H1 (cell line): Measurements from ENCODE around the gene CNST. TPM values are rescaled to one million over a fixed set of nuclear protein-coding genes. Genes with fewer than 3 reads are reported as not detected.

ENCODE experiments used
- CTCF ChIA-PET: fragments of 300-600 bp; sonication (Branson Sonifier 250); formaldehyde crosslinking; loops from one replicate; lab custom pipeline; 2021; ENCODE audit not compliant: partially characterized antibody; lab: Charles Lee
- POLR2A ChIA-PET: fragments of 300-600 bp; sonication (Branson Sonifier 250); formaldehyde crosslinking; loops from one replicate; lab custom pipeline; 2021; ENCODE audit warnings: inconsistent platforms; ENCODE audit not compliant: partially characterized antibody; lab: Charles Lee
- DNase-seq, 2 experiments: peaks; one replicate each; pipeline versions ENCODE4 v3.0.0 to v3.0.0-alpha.2; 2010 to 2022; ENCODE audit warnings: low spot score in 2 of 2, low read depth in 1 of 2, mixed read lengths in 1 of 2
- FAIRE-seq: peaks from 2 replicates; lab custom pipeline; 2011; peaks lifted over from hg19 to GRCh38; lab: Jason Lieb, UNC
- H2AFZ ChIP-seq: 2 replicates; pipeline ENCODE4 v1.8.1; 2012; ENCODE audit warnings: low read length, inconsistent platforms
- H2AK5ac ChIP-seq: 2 replicates; pipeline ENCODE4 v1.6.1; 2013; ENCODE audit warnings: low read depth, low read length
- H2BK120ac ChIP-seq: replicated peaks from 2 replicates; pipeline ENCODE3; 2013; ENCODE audit warnings: low read depth, low read length, inconsistent platforms
- H2BK12ac ChIP-seq: 2 replicates; pipeline ENCODE4 v1.6.1; 2013; ENCODE audit warnings: low read depth, low read length
- H2BK15ac ChIP-seq: 2 replicates; pipeline ENCODE4 v1.6.1; 2013; ENCODE audit warnings: low read length
- H2BK20ac ChIP-seq: 2 replicates; pipeline ENCODE4 v1.6.1; 2013; ENCODE audit warnings: low read length
- H2BK5ac ChIP-seq: 2 replicates; pipeline ENCODE4 v1.6.1; 2013; ENCODE audit warnings: low read depth, low read length
- H3K14ac ChIP-seq: 2 replicates; pipeline ENCODE4 v1.6.1; 2013; ENCODE audit warnings: inconsistent platforms; ENCODE audit not compliant: insufficient read length
- H3K18ac ChIP-seq: 2 replicates; pipeline ENCODE4 v1.6.1; 2013; ENCODE audit warnings: low read length; ENCODE audit errors: extremely low read depth
- H3K23ac ChIP-seq: 2 replicates; pipeline ENCODE4 v1.6.1; 2013; ENCODE audit warnings: inconsistent platforms; ENCODE audit not compliant: insufficient read length
- H3K23me2 ChIP-seq: 2 replicates; pipeline ENCODE4 v1.6.1; 2013; ENCODE audit warnings: low read depth, low read length
- H3K27ac ChIP-seq: 2 replicates; pipeline ENCODE4 v1.6.1; 2011; ENCODE audit warnings: low read depth, low read length, inconsistent platforms
- H3K27me3 ChIP-seq, 4 experiments: replicated peaks in 1 of 4; 1 replicate in 1 of 4; 2 replicates in 3 of 4; pipeline versions ENCODE4 v1.6.1 to v1.8.1; 2011 to 2013; ENCODE audit warnings: low read length in 3 of 4, mild to moderate bottlenecking in 3 of 4, inconsistent platforms in 2 of 4, mixed read lengths in 2 of 4, moderate library complexity in 1 of 4; ENCODE audit not compliant: control insufficient read depth in 3 of 4, insufficient read depth in 3 of 4; ENCODE audit errors: extremely low read depth in 1 of 4
- H3K36me3 ChIP-seq, 4 experiments: 2 replicates each; pipeline versions ENCODE4 v1.6.1 to v1.8.1; 2011 to 2013; ENCODE audit warnings: mild to moderate bottlenecking in 4 of 4, low read length in 3 of 4, moderate library complexity in 2 of 4, control low read depth in 1 of 4, inconsistent platforms in 1 of 4; ENCODE audit not compliant: insufficient read depth in 4 of 4, control insufficient read depth in 2 of 4
- H3K4ac ChIP-seq: replicated peaks from 2 replicates; pipeline ENCODE3; 2013; ENCODE audit warnings: low read length, low read depth, mixed read lengths, inconsistent platforms; ENCODE audit not compliant: insufficient read length
- H3K4me1 ChIP-seq, 4 experiments: replicated peaks in 1 of 4; 1 replicate in 1 of 4; 2 replicates in 3 of 4; pipeline versions ENCODE4 v1.6.1 to v1.8.1; 2011 to 2013; ENCODE audit warnings: low read length in 3 of 4, inconsistent platforms in 2 of 4, mixed read lengths in 1 of 4; ENCODE audit not compliant: insufficient read depth in 4 of 4, control insufficient read depth in 3 of 4
- H3K4me2 ChIP-seq, 2 experiments: 2 replicates each; pipeline versions ENCODE4 v1.6.1 to v1.8.1; 2011 to 2013; ENCODE audit warnings: low read depth in 2 of 2, low read length in 2 of 2, control low read depth in 1 of 2, inconsistent platforms in 1 of 2, mild to moderate bottlenecking in 1 of 2; ENCODE audit not compliant: insufficient read depth in 1 of 2
- H3K4me3 ChIP-seq, 4 experiments: fragments of 200-600, 300-600 bp in 1 of 4; sonication (generic), shearing (Covaris generic), sonication (Bioruptor Twin) in 1 of 4; 2 replicates each; pipeline versions ENCODE4 v1.5.1 to v1.8.1; 2011 to 2016; ENCODE audit warnings: low read length in 4 of 4, low read depth in 3 of 4, control low read depth in 2 of 4, inconsistent platforms in 2 of 4, mild to moderate bottlenecking in 2 of 4, mixed read lengths in 1 of 4, moderate library complexity in 1 of 4; ENCODE audit not compliant: insufficient read depth in 2 of 4; ENCODE audit errors: extremely low read depth in 1 of 4
- H3K56ac ChIP-seq: replicated peaks from 2 replicates; pipeline ENCODE3; 2013; ENCODE audit warnings: low read depth, mild to moderate bottlenecking, mixed read lengths, low read length, inconsistent platforms; ENCODE audit not compliant: insufficient read length
- H3K79me1 ChIP-seq: 2 replicates; pipeline ENCODE4 v1.6.1; 2013; ENCODE audit warnings: low read depth, low read length, control low read depth
- H3K79me2 ChIP-seq, 2 experiments: 2 replicates each; pipeline versions ENCODE4 v1.6.1 to v1.8.1; 2012 to 2013; ENCODE audit warnings: low read length in 2 of 2, mild to moderate bottlenecking in 2 of 2, inconsistent platforms in 1 of 2; ENCODE audit not compliant: insufficient read depth in 2 of 2, control insufficient read depth in 1 of 2
- H3K9ac ChIP-seq, 4 experiments: replicated peaks in 1 of 4; 1 replicate in 1 of 4; 2 replicates in 3 of 4; pipeline versions ENCODE4 v1.6.1 to v1.8.1; 2011 to 2013; ENCODE audit warnings: low read depth in 3 of 4, low read length in 3 of 4, control low read depth in 2 of 4, mild to moderate bottlenecking in 2 of 4, moderate library complexity in 2 of 4, inconsistent platforms in 1 of 4; ENCODE audit errors: extremely low read depth in 1 of 4
- H3K9me3 ChIP-seq, 2 experiments: 2 replicates each; pipeline versions ENCODE4 v1.6.1 to v1.8.1; 2012 to 2013; ENCODE audit warnings: mild to moderate bottlenecking in 2 of 2, moderate library complexity in 2 of 2, control low read depth in 1 of 2, inconsistent platforms in 1 of 2, low read depth in 1 of 2, low read length in 1 of 2, mixed read lengths in 1 of 2; ENCODE audit not compliant: insufficient read depth in 2 of 2
- H4K20me1 ChIP-seq, 2 experiments: replicated peaks in 1 of 2; 2 replicates each; pipeline versions ENCODE3 to v1.8.1; 2011 to 2013; ENCODE audit warnings: inconsistent platforms in 2 of 2, low read length in 2 of 2, mild to moderate bottlenecking in 1 of 2; ENCODE audit not compliant: insufficient read depth in 2 of 2, control insufficient read depth in 1 of 2
- H4K5ac ChIP-seq: 2 replicates; pipeline ENCODE4 v1.6.1; 2013; ENCODE audit warnings: low read length, low read depth, mixed read lengths, inconsistent platforms; ENCODE audit not compliant: insufficient read length
- H4K8ac ChIP-seq: 2 replicates; pipeline ENCODE4 v1.8.0; 2013; ENCODE audit warnings: mild to moderate bottlenecking, moderate library complexity, low read length, inconsistent platforms; ENCODE audit not compliant: insufficient read depth; ENCODE audit errors: extremely low read depth
- H4K91ac ChIP-seq: replicated peaks from 2 replicates; pipeline ENCODE3; 2013; ENCODE audit warnings: low read length, mixed read lengths, inconsistent platforms; ENCODE audit not compliant: insufficient read length
- CREB1 ChIP-seq: IDR thresholded peaks from 2 replicates; pipeline ENCODE4 v1.6.1; 2012; ENCODE audit warnings: inconsistent platforms
- RAD21 ChIP-seq, 2 experiments: IDR thresholded peaks in 1 of 2; conservative IDR thresholded peaks in 1 of 2; 2 replicates each; pipeline ENCODE4 v1.6.1; 2011; ENCODE audit warnings: low read depth in 2 of 2, low read length in 2 of 2, improper control_type of control experiment in 1 of 2, inconsistent platforms in 1 of 2, mild to moderate bottlenecking in 1 of 2, moderate library complexity in 1 of 2
- SIN3A ChIP-seq, 2 experiments: IDR thresholded peaks in 1 of 2; conservative IDR thresholded peaks in 1 of 2; 2 replicates each; pipeline ENCODE4 v1.6.1; 2011 to 2012; ENCODE audit warnings: low read length in 2 of 2, improper control_type of control experiment in 1 of 2, low read depth in 1 of 2, mild to moderate bottlenecking in 1 of 2
- WGBS, 2 experiments: shearing (Covaris generic) in 1 of 2; methylation state at CpG; one replicate each; pipeline versions ENCODE4 v1.1.6 to v1.1.7; 2013 to 2015; ENCODE audit warnings: low lambda C conversion rate in 2 of 2, mixed read lengths in 2 of 2, inconsistent platforms in 1 of 2, low coverage in 1 of 2, missing lambda C conversion rate in 1 of 2; ENCODE audit not compliant: insufficient replicate concordance in 2 of 2, insufficient coverage in 1 of 2, insufficient read length in 1 of 2; ENCODE audit errors: extremely low coverage in 1 of 2, missing lambda C conversion rate in 1 of 2; 5-methylcytosine and 5-hydroxymethylcytosine counted together
- polyA plus RNA-seq, 7 experiments: library from polyadenylated mRNA; depleted of rRNA in 3 of 7; stranded (reverse) in 5 of 7; unstranded in 2 of 7; fragments of >200 nt in 5 of 7; fragments of 200-250 nt in 2 of 7; gene quantifications; 1 replicate in 5 of 7; 2 replicates in 1 of 7; 4 replicates in 1 of 7; pipeline versions ENCODE4 v1.2.1 to v1.2.3, GENCODE V29; 2011 to 2013; ENCODE audit warnings: missing spikeins in 2 of 7, mixed read lengths in 2 of 7
- total RNA-seq: library from RNA; stranded (reverse); fragmentation: NEBNext Ultra II Directional; extraction: Animal tissue kit (Norgen Biotek cat#: 25700); gene quantifications from 2 replicates; pipeline ENCODE4 v1.2.1, GENCODE V29; 2021
- TF ChIP-seq, protein P1 (sequence below), 3 experiments: IDR thresholded peaks; 1 replicate in 2 of 3; 2 replicates in 1 of 3; pipeline versions ENCODE4 v1.5.1 to v1.6.1; 2011; ENCODE audit warnings: low read length in 3 of 3, mild to moderate bottlenecking in 3 of 3, inconsistent platforms in 2 of 3, low read depth in 1 of 3, moderate library complexity in 1 of 3; ENCODE audit not compliant: insufficient read depth in 1 of 3; ENCODE audit errors: control extremely low read depth in 1 of 3

CNST gene
- total and polyA plus RNA-seq, 2 of the 8 experiments (the other 6 are each of a cell fraction or from before 2014, with no cell fraction given) = 5.3 to 21.3 TPM

DNA sequence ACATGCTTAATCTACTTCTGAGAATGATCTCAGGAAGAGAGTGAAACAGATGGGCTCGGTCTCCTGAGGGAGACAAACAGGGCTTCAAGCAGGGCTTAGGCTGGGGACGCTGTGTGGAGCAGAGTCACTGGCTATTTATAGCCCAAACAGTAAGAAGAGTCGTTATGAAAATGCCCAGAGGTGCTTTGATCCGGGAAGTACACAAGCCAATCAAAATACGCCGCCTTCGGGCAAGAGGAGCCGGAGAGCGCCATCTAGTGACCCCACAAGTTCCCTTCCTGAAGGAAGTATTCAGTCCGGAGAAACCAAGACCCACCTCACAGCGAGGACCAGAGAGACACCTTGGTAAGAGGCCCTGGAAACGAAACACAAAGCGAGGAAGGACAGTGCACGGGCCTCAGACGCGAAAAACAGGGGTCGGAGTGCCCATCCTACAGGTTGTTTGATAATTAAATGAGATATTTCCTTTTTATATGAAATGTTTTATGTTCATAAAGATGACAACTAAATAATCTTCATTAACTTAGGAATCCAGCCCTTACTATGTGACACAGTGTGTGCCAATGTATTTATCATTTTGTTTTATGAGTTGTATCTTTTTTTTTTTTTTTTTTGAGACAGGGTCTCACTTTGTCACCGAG is 133.0 kb downstream of the CNST start:
- peak overlapping the region; percentile 51 for H4K8ac ChIP-seq
- POLR2A ChIA-PET = no interaction called here
- no peak overlapping the region for H3K14ac ChIP-seq
- H2BK120ac ChIP-seq = no peak overlapping the region
- H2AFZ ChIP-seq = peak overlapping the region; percentile 79; the same call in 1 of the 2 replicates
- WGBS, 2 experiments = 15% methylated on average over 17 of the region's 18 CpGs; no CpG with 5 or more reads in 1 of the 2 experiments
- H2BK15ac ChIP-seq = no peak overlapping the region
- H3K4me3 ChIP-seq = peak overlapping the region in 2 of 4 experiments; percentile 19 to 33; a peak in 1 of 8 replicates
- no peak overlapping the region for H3K56ac ChIP-seq
- H3K79me2 ChIP-seq = no peaks in the 10 kb centered on the region
- FAIRE-seq (peak; percentile 42), DNase-seq (peak in 1 of 2 experiments; percentile 81)
- H4K20me1 ChIP-seq = no peaks in the 10 kb centered on the region
- no peak overlapping the region for H4K5ac ChIP-seq
- H3K23ac ChIP-seq = no peak overlapping the region
- H3K9me3 ChIP-seq = peaks cover 0 to 2% of the 10 kb centered on the region in 2 experiments; a peak in 1 of 4 replicates
- H3K27ac ChIP-seq = no peak overlapping the region
- H3K4ac ChIP-seq = no peak overlapping the region
- no peaks in the 10 kb centered on the region for H3K36me3 ChIP-seq
- H2BK5ac ChIP-seq = no peak overlapping the region
- H3K4me2 ChIP-seq = peak overlapping the region in 1 of 2 experiments; percentile 37; a peak in 1 of 4 replicates
- no peaks in the 10 kb centered on the region for H3K4me1 ChIP-seq
- H3K27me3 ChIP-seq = no peaks in the 10 kb centered on the region
- no peak overlapping the region for H4K91ac ChIP-seq
- CTCF ChIA-PET = interaction anchor here (1.3 to 1.6 kb wide), 2 partner anchors 11 to 50 kb away, joined by 4 to 5 read pairs; no protein-coding TSS in a partner anchor
- no peak overlapping the region for H2AK5ac ChIP-seq
- no peaks in the 10 kb centered on the region for H3K23me2 ChIP-seq
- H2BK12ac ChIP-seq = no peak overlapping the region
- H3K79me1 ChIP-seq = no peaks in the 10 kb centered on the region
- H3K18ac ChIP-seq = no peak overlapping the region
- TF ChIP-seq, protein P1, sequence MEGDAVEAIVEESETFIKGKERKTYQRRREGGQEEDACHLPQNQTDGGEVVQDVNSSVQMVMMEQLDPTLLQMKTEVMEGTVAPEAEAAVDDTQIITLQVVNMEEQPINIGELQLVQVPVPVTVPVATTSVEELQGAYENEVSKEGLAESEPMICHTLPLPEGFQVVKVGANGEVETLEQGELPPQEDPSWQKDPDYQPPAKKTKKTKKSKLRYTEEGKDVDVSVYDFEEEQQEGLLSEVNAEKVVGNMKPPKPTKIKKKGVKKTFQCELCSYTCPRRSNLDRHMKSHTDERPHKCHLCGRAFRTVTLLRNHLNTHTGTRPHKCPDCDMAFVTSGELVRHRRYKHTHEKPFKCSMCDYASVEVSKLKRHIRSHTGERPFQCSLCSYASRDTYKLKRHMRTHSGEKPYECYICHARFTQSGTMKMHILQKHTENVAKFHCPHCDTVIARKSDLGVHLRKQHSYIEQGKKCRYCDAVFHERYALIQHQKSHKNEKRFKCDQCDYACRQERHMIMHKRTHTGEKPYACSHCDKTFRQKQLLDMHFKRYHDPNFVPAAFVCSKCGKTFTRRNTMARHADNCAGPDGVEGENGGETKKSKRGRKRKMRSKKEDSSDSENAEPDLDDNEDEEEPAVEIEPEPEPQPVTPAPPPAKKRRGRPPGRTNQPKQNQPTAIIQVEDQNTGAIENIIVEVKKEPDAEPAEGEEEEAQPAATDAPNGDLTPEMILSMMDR (IDR thresholded peaks at IDR 0.05; ENCODE audit: control extremely low read depth in 1 of 3, insufficient read depth in 1 of 3, low read depth in 1 of 3, low read length in 3 of 3) = peak; percentile 74 to 88 (median 83)
- TF ChIP-seq SIN3A (conservative IDR thresholded peaks at IDR 0.05 in 1 of 2, IDR thresholded peaks at IDR 0.05 in 1 of 2; ENCODE audit: low read depth in 1 of 2, low read length in 2 of 2) = no peak
- peak; percentile 78 to 79 for TF ChIP-seq RAD21 (IDR thresholded peaks at IDR 0.05 in 1 of 2, conservative IDR thresholded peaks at IDR 0.05 in 1 of 2; ENCODE audit: low read depth in 2 of 2, low read length in 2 of 2)
- TF ChIP-seq CREB1 = peak; percentile 19; the same call in 1 of the 2 replicates
- no peak overlapping the region for H2BK20ac ChIP-seq
- no peak overlapping the region for H3K9ac ChIP-seq
